ENCODE measurements around the gene PCDHGB6.
"Not testable (repeated sequence)": the region's sequence is repeated elsewhere in the genome, so short reads cannot be mapped to it uniquely, and the experiment has no call there.

The PCDHGB6 gene

GRCh38 chr5:141420855-141421488 is 13.2 kb downstream of the PCDHGB6 start, which contains the start of gene PCDHGA11:
PCDHGA11 (plus strand) TSS chr5:141421051; CDS start chr5:141421228, 177 bp downstream.
- peaks cover 0 to 8% of the 10 kb centered on the region in 2 donors for H3K27me3 ChIP-seq (ENCODE audit: control insufficient read depth in 1 of 2, insufficient read depth in 2 of 2, low read length in 2 of 2)

GRCh38 chr5:141421489-141421855 is 13.7 kb downstream of the PCDHGB6 start:
- H3K27ac ChIP-seq (ENCODE audit: low read depth, low read length), result no peak overlapping the region
- peaks cover 0 to 8% of the 10 kb centered on the region in 2 donors for H3K27me3 ChIP-seq (ENCODE audit: control insufficient read depth in 1 of 2, insufficient read depth in 2 of 2, low read length in 2 of 2)
- no peaks in the 10 kb centered on the region for H3K4me1 ChIP-seq (ENCODE audit: control insufficient read depth in 1 of 2, insufficient read depth in 2 of 2, low read length in 2 of 2)
- no peak overlapping the region for H3K9ac ChIP-seq (ENCODE audit: low read depth in 1 of 2, low read length in 2 of 2)
- peak overlapping the region; percentile 53 to 59 for H3K4me3 ChIP-seq (ENCODE audit: low read depth in 1 of 2, low read length in 2 of 2)
- H3K36me3 ChIP-seq (ENCODE audit: control insufficient read depth in 1 of 2, insufficient read depth in 2 of 2, low read length in 2 of 2), result peaks cover 3 to 4% of the 10 kb centered on the region in 2 donors
- peaks cover 57 to 86% of the 10 kb centered on the region in 2 donors for H3K9me3 ChIP-seq (ENCODE audit: control insufficient read depth in 1 of 2, low read length in 2 of 2)

More at GRCh38 chr5:141420855-141421488, 13.2 kb downstream of the PCDHGB6 start, which contains the start of gene PCDHGA11:
- no peak within 1 kb of the TSS for H3K9ac ChIP-seq (ENCODE audit: low read depth in 1 of 2, low read length in 2 of 2)
- no peak within 1 kb of the TSS for H3K27ac ChIP-seq (ENCODE audit: low read depth, low read length)
- H3K9me3 ChIP-seq (ENCODE audit: control insufficient read depth in 1 of 2, low read length in 2 of 2), result peaks cover 54 to 83% of the 10 kb centered on the region in 2 donors
- no peaks in the 10 kb centered on the region for H3K4me1 ChIP-seq (ENCODE audit: control insufficient read depth in 1 of 2, insufficient read depth in 2 of 2, low read length in 2 of 2)
- H3K4me3 ChIP-seq (ENCODE audit: low read depth in 1 of 2, low read length in 2 of 2), result peak within 1 kb of the TSS; percentile 53 to 59
- H3K36me3 ChIP-seq (ENCODE audit: control insufficient read depth in 1 of 2, insufficient read depth in 2 of 2, low read length in 2 of 2), result peaks cover 3 to 4% of the 10 kb centered on the region in 2 donors

GRCh38 chr5:141422742-141423291 is 15.0 kb downstream of the PCDHGB6 start:
- H3K36me3 ChIP-seq (ENCODE audit: control insufficient read depth in 1 of 2, insufficient read depth in 2 of 2, low read length in 2 of 2), result peaks cover 3 to 4% of the 10 kb centered on the region in 2 donors
- no peak overlapping the region for H3K27ac ChIP-seq (ENCODE audit: low read depth, low read length)
- peaks cover 65 to 96% of the 10 kb centered on the region in 2 donors for H3K9me3 ChIP-seq (ENCODE audit: control insufficient read depth in 1 of 2, low read length in 2 of 2)
- no peaks in the 10 kb centered on the region for H3K4me1 ChIP-seq (ENCODE audit: control insufficient read depth in 1 of 2, insufficient read depth in 2 of 2, low read length in 2 of 2)
- peaks cover 0 to 8% of the 10 kb centered on the region in 2 donors for H3K27me3 ChIP-seq (ENCODE audit: control insufficient read depth in 1 of 2, insufficient read depth in 2 of 2, low read length in 2 of 2)
- no peak overlapping the region for H3K4me3 ChIP-seq (ENCODE audit: low read depth in 1 of 2, low read length in 2 of 2)
- no peak overlapping the region for H3K9ac ChIP-seq (ENCODE audit: low read depth in 1 of 2, low read length in 2 of 2)

GRCh38 chr5:141427783-141428426 is 20.1 kb downstream of the PCDHGB6 start:
- Histone ChIP-seq H3K4me1 (ENCODE audit: control insufficient read depth in 1 of 2, insufficient read depth in 2 of 2, low read length in 2 of 2) (no peaks in the 10 kb centered on the region), H3K4me3 (ENCODE audit: low read depth in 1 of 2, low read length in 2 of 2) (no peak overlapping the region), H3K27ac (ENCODE audit: low read depth, low read length) (no peak overlapping the region), H3K36me3 (ENCODE audit: control insufficient read depth in 1 of 2, insufficient read depth in 2 of 2, low read length in 2 of 2) (no peaks in the 10 kb centered on the region), H3K9me3 (ENCODE audit: control insufficient read depth in 1 of 2, low read length in 2 of 2) (peaks cover 56 to 73% of the 10 kb centered on the region in 2 donors), H3K27me3 (ENCODE audit: control insufficient read depth in 1 of 2, insufficient read depth in 2 of 2, low read length in 2 of 2) (no peaks in the 10 kb centered on the region), H3K9ac (ENCODE audit: low read depth in 1 of 2, low read length in 2 of 2) (no peak overlapping the region)

- Histone ChIP-seq H3K9me3 (ENCODE audit: control insufficient read depth in 1 of 2, low read length in 2 of 2) (peaks cover 51 to 55% of the 10 kb centered on the region in 2 donors), H3K36me3 (ENCODE audit: control insufficient read depth in 1 of 2, insufficient read depth in 2 of 2, low read length in 2 of 2) (no peaks in the 10 kb centered on the region), H3K27ac (ENCODE audit: low read depth, low read length) (no peak within 1 kb of the TSS), H3K9ac (ENCODE audit: low read depth in 1 of 2, low read length in 2 of 2) (no peak within 1 kb of the TSS), H3K27me3 (ENCODE audit: control insufficient read depth in 1 of 2, insufficient read depth in 2 of 2, low read length in 2 of 2) (no peaks in the 10 kb centered on the region), H3K4me3 (ENCODE audit: low read depth in 1 of 2, low read length in 2 of 2) (peak within 1 kb of the TSS; percentile 32 to 35), H3K4me1 (ENCODE audit: control insufficient read depth in 1 of 2, insufficient read depth in 2 of 2, low read length in 2 of 2) (no peaks in the 10 kb centered on the region)
Measured at GRCh38 chr5:141430332-141431113, 22.7 kb downstream of the PCDHGB6 start, which contains the start of gene PCDHGA12. PCDHGA12 (plus strand) TSS chr5:141430507; CDS start chr5:141430760, 253 bp downstream.

- Histone ChIP-seq H3K9me3 (ENCODE audit: control insufficient read depth in 1 of 2, low read length in 2 of 2) (peaks cover 43 to 49% of the 10 kb centered on the region in 2 donors), H3K27me3 (ENCODE audit: control insufficient read depth in 1 of 2, insufficient read depth in 2 of 2, low read length in 2 of 2) (no peaks in the 10 kb centered on the region), H3K36me3 (ENCODE audit: control insufficient read depth in 1 of 2, insufficient read depth in 2 of 2, low read length in 2 of 2) (no peaks in the 10 kb centered on the region), H3K4me1 (ENCODE audit: control insufficient read depth in 1 of 2, insufficient read depth in 2 of 2, low read length in 2 of 2) (no peaks in the 10 kb centered on the region), H3K27ac (ENCODE audit: low read depth, low read length) (no peak overlapping the region), H3K9ac (ENCODE audit: low read depth in 1 of 2, low read length in 2 of 2) (no peak overlapping the region), H3K4me3 (ENCODE audit: low read depth in 1 of 2, low read length in 2 of 2) (peak overlapping the region in 1 of 2 donors; percentile 32)
Measured at GRCh38 chr5:141431286-141431685, 23.5 kb downstream of the PCDHGB6 start.

GRCh38 chr5:141432308-141432707 is 24.5 kb downstream of the PCDHGB6 start:
- not testable (repeated sequence) for H3K27ac ChIP-seq (ENCODE audit: low read depth, low read length); H3K9ac ChIP-seq (ENCODE audit: low read depth in 1 of 2, low read length in 2 of 2); H3K27me3 ChIP-seq (ENCODE audit: control insufficient read depth in 1 of 2, insufficient read depth in 2 of 2, low read length in 2 of 2); H3K36me3 ChIP-seq (ENCODE audit: control insufficient read depth in 1 of 2, insufficient read depth in 2 of 2, low read length in 2 of 2); H3K4me1 ChIP-seq (ENCODE audit: control insufficient read depth in 1 of 2, insufficient read depth in 2 of 2, low read length in 2 of 2)
- Histone ChIP-seq H3K4me3 (ENCODE audit: low read depth in 1 of 2, low read length in 2 of 2) (peak overlapping the region in 1 of 2 donors; percentile 9), H3K9me3 (ENCODE audit: control insufficient read depth in 1 of 2, low read length in 2 of 2) (peaks cover 35 to 40% of the 10 kb centered on the region in 2 donors)

GRCh38 chr5:141432726-141433125 is 24.9 kb downstream of the PCDHGB6 start:
- H3K9ac ChIP-seq (ENCODE audit: low read depth in 1 of 2, low read length in 2 of 2); H3K27ac ChIP-seq (ENCODE audit: low read depth, low read length); H3K4me3 ChIP-seq (ENCODE audit: low read depth in 1 of 2, low read length in 2 of 2); H3K4me1 ChIP-seq (ENCODE audit: control insufficient read depth in 1 of 2, insufficient read depth in 2 of 2, low read length in 2 of 2); H3K36me3 ChIP-seq (ENCODE audit: control insufficient read depth in 1 of 2, insufficient read depth in 2 of 2, low read length in 2 of 2); H3K27me3 ChIP-seq (ENCODE audit: control insufficient read depth in 1 of 2, insufficient read depth in 2 of 2, low read length in 2 of 2): not testable (repeated sequence)
- peaks cover 31 to 36% of the 10 kb centered on the region in 2 donors for H3K9me3 ChIP-seq (ENCODE audit: control insufficient read depth in 1 of 2, low read length in 2 of 2)

GRCh38 chr5:141434006-141434405 is 26.2 kb downstream of the PCDHGB6 start:
- Histone ChIP-seq H3K9me3 (ENCODE audit: control insufficient read depth in 1 of 2, low read length in 2 of 2) (peaks cover 21 to 29% of the 10 kb centered on the region in 2 donors), H3K36me3 (ENCODE audit: control insufficient read depth in 1 of 2, insufficient read depth in 2 of 2, low read length in 2 of 2) (no peaks in the 10 kb centered on the region), H3K4me3 (ENCODE audit: low read depth in 1 of 2, low read length in 2 of 2) (no peak overlapping the region), H3K4me1 (ENCODE audit: control insufficient read depth in 1 of 2, insufficient read depth in 2 of 2, low read length in 2 of 2) (no peaks in the 10 kb centered on the region), H3K27me3 (ENCODE audit: control insufficient read depth in 1 of 2, insufficient read depth in 2 of 2, low read length in 2 of 2) (no peaks in the 10 kb centered on the region), H3K27ac (ENCODE audit: low read depth, low read length) (no peak overlapping the region), H3K9ac (ENCODE audit: low read depth in 1 of 2, low read length in 2 of 2) (no peak overlapping the region)
